Epithelial cell of esophagus (primary cell): ENCODE measurements around the gene TSHZ2.

Experiments
- DNase-seq: peaks from one replicate; pipeline ENCODE4 v3.0.0; 2010; ENCODE audit warnings: low read depth
- H3K4me3 ChIP-seq: 2 replicates; pipeline ENCODE4 v1.5.1; 2011; ENCODE audit warnings: mild to moderate bottlenecking, low read length, control low read depth
- TF ChIP-seq, protein P1 (sequence below): IDR thresholded peaks from 2 replicates; pipeline ENCODE4 v1.5.1; 2011; ENCODE audit warnings: low read depth, mild to moderate bottlenecking, low read length, control low read depth, inconsistent platforms; ENCODE audit not compliant: insufficient read depth; ENCODE audit errors: missing control alignments

TSHZ2 gene

DNA sequence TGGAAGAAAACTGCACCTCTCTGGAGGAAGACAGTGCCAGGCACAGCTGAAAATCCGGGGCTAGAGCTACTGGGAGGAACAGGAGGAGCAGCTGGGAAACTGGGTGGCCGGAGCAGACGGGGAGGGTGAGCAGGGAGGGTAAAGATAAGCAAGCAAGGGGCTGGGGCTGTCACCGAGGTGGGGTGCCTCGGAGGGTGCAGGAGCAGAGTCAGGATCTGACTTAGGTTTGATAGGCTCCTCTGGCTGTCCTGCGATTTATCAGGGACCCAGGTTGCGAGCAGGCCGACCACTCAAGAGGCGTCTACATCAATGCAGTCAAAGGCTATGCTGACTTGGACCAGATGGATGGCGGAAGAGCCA is 12.3 kb downstream of the TSHZ2 start:
- no peak overlapping the region for H3K4me3 ChIP-seq
- DNase-seq: no peak
- TF ChIP-seq, protein P1, sequence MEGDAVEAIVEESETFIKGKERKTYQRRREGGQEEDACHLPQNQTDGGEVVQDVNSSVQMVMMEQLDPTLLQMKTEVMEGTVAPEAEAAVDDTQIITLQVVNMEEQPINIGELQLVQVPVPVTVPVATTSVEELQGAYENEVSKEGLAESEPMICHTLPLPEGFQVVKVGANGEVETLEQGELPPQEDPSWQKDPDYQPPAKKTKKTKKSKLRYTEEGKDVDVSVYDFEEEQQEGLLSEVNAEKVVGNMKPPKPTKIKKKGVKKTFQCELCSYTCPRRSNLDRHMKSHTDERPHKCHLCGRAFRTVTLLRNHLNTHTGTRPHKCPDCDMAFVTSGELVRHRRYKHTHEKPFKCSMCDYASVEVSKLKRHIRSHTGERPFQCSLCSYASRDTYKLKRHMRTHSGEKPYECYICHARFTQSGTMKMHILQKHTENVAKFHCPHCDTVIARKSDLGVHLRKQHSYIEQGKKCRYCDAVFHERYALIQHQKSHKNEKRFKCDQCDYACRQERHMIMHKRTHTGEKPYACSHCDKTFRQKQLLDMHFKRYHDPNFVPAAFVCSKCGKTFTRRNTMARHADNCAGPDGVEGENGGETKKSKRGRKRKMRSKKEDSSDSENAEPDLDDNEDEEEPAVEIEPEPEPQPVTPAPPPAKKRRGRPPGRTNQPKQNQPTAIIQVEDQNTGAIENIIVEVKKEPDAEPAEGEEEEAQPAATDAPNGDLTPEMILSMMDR: no peak

DNA sequence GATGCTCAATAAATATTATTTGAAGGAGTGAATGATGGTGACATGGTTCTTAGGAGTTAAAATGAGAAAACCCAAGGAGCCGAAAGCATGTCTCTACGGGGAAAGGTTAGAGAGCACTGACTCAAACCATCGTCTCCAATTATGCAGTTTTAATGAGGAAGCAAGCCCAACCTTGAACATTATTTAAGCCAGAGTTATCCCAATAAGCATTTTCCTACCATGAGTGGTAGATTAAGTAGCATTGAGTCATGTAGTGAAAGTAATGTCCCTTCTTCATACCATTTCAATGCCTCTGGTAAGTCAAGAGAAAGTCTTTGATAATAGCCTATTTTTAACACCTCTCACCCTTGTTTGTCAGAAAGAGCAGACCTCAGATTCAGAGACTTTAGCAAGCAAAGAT is 13.5 kb downstream of the TSHZ2 start:
- TF ChIP-seq, protein P1: no peak
- no peak overlapping the region for H3K4me3 ChIP-seq
- no peak for DNase-seq

DNA sequence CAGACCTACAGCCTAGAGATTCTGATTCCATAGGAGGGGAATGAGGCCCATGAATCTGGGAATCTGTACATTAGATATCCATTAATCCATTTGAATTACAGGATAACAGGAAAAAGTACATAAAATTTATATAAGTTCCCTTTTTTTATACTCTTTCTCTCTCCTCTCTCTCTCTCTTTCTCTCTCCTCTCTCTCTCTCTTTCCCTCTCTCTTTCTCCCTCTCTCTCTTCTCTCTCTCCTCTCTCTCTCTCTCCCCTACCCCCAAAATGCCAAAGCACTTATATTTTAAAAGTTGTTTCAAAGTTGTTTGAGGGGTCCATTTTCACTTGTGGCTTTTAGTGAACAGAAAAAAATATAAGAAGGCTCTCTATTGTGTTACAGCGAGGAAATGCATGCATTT is 15.1 kb downstream of the TSHZ2 start:
- DNase-seq: no peak
- no peak overlapping the region for H3K4me3 ChIP-seq
- TF ChIP-seq, protein P1: no peak

DNA sequence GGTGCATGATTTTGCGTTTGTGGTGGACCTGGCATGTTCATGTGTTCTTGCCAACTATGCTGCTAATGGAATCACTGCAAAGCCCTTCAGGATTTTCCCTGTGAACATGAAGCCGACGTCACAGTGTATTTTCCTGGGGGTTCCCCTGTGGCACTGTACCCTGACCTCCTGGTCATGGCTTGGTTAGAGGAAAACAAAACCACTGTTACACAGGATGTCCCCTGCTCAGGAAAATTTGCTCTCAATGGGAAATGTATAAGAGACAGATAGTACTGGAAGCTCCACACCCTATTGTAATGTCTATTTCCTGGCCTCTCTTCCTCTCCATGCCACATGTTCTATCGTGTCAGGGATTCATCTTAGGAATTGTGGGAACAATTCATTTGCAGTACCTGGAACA is 19.7 kb downstream of the TSHZ2 start:
- no peak for DNase-seq
- TF ChIP-seq, protein P1: no peak
- H3K4me3 ChIP-seq: no peak overlapping the region

DNA sequence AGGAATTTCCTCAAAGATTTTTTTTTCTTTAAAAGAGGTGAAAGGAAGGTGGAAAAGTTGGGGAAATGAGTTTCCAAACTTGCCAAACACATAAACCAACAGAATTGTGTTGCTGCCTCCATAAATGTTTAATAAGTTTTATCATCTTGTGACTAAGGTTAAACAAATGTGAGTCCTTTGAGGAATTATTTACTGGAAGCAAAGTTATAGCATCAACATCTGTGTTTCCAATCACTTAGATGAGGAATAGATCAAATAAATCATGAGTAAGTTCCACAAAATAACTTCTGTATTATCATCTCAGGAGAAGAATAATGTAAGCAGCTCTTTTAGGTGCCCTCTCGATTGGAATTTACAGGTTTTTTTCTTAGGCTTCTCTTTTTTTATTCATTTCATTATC is 20.5 kb downstream of the TSHZ2 start:
- DNase-seq: no peak
- no peak overlapping the region for H3K4me3 ChIP-seq
- TF ChIP-seq, protein P1: no peak

DNA sequence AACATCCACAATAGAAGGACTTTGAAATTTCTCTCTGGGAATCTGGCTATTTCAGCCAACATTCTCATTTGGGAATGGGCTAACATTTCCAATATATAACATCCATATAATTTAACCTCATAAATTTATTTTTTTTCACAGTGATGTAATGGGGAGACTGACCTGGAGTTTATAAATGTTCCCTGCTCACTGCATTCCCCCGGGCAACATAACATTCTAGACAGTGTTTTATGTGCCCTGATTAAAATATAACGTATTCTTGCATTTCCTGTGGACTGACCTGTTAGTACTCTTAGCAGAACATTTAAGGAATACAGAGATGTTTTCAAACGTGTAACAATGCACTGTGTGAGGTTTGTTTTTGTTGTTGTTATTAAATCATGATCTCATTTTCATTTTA is 20.9 kb downstream of the TSHZ2 start:
- TF ChIP-seq, protein P1: no peak
- no peak for DNase-seq
- no peak overlapping the region for H3K4me3 ChIP-seq

DNA sequence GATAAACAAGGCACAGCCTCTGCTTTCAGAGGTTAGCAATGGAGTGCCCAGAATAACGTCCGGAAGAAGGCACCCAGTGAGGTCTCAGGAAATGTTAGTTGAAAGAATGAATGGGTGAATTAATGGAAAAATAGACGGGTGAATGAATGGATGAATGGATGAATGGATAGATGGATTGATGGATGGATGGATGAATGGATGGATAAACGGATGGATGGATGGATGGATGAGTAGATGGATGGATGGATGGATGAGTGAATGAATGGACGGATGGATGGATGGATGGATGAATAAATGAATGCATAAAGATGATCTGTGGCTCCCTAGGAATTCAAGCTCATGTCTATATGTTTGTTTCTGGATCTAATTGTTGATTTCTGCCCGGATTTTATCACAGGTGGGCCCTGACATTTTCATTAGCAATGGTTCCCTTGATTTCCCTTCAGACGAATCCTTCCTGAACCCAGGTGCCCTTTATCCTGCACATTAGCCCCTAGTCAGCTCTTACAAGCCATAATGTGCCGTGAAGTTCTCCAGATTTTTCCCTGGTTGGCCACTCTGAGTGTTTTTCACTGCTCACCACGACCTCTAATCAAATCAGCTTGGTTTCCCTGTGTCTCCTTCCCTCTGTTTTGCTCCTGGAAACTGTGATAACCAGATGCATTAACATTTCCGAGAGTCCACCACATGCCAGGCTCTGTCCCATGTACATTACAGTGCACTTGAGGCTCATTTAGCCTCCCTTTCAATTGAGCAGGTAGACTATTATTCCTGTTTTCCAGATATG is 22.2 kb downstream of the TSHZ2 start:
- DNase-seq: no peak
- no peak overlapping the region for H3K4me3 ChIP-seq
- TF ChIP-seq, protein P1: no peak
